GM18511 (cell line): ENCODE data around the gene TRUB1.
"Not testable (repeated sequence)": the region's sequence is repeated elsewhere in the genome, so short reads cannot be mapped to it uniquely, and the experiment has no call there.

ENCODE experiments used
- ATAC-seq: cut with Tn5 transposase; IDR thresholded peaks from one replicate; pipeline ENCODE4 v1.9.1; 2021; ENCODE audit warnings: mild to moderate bottlenecking, moderate library complexity; ENCODE audit not compliant: unreplicated experiment

TRUB1 gene

GRCh38 chr10:114937962-114938855 lies at the start of gene TRUB1:
Gene TRUB1 (plus strand): TSS chr10:114938195. CDS start chr10:114938254, 59 bp downstream.
- ATAC-seq: peak; percentile 100

DNA sequence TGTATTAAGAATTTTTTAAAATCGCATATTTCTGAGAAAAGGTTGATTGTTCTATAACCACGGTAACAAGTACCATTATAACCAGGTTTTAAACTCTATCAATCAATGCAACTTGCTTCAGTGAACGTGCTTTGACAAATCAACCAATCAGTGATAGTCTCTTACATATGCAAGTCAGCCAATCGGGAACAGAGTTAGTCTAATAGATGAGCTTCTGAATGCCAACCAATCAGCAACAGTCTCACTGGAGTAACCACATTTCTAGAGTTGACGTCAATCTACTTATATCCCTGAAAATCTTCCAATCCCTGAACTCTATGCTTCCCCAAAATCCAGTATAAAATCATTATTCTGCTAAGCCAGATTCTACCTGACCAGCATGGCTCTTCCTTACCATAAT lies 44.7 kb upstream of the TRUB1 start:
- ATAC-seq: no peak

DNA sequence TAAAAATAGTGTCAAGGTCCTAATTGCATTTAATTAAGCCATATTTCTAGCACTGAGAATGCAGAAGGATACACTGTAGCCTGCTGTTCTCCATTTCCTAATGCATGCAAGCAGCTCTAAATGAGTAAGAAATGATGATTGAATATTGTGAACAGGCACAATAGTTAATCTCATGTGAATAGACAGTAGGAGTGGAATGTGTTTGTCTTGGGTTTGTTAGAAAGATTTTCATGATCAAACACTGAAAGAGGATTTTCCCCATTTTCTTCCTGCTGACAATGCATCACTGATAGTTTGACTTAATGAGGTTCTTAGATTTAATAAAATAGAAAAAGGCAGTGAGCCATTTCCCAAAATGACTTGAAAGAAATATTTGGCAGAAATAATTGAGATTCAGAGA lies 43.1 kb upstream of the TRUB1 start:
- ATAC-seq: no peak

DNA sequence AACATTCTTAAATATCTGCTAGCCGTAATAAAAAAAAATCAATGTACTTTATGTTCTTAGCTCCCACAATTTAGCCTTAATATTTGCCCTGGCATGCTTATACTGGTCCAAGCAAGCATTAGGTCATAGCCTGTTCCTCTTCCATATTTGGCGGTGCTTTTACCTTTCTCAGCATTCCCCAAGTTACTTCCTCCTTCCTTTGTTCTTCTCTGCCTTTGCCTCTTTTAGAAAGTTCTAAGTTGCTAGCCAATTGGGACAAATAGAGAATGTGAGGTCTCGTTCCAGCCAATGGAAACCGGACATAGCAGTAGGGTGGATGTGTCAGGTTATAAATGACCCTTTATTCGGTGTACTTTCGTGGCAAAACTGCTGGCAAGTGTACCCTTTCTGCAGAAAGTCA lies 41.0 kb upstream of the TRUB1 start:
- not testable (repeated sequence) for ATAC-seq

DNA sequence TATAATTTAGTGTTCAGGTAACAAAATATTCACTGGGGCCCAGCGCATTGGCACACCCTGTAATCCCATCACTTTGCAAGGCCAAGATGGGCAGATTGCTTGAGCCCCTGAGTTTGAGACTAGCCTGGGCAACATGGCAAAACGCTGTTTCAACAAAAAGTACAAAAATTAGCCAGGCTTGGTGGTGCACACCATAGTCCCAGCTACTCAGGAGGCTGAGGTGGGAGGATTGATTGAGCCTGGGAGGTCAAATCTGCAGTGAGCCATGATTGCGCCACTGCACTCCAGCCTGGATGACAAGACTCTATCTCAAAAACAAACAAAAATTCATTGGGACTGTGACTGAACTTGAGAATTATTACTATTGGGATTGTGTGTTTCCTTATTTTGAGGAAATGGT lies 40.4 kb upstream of the TRUB1 start:
- no peak for ATAC-seq

DNA sequence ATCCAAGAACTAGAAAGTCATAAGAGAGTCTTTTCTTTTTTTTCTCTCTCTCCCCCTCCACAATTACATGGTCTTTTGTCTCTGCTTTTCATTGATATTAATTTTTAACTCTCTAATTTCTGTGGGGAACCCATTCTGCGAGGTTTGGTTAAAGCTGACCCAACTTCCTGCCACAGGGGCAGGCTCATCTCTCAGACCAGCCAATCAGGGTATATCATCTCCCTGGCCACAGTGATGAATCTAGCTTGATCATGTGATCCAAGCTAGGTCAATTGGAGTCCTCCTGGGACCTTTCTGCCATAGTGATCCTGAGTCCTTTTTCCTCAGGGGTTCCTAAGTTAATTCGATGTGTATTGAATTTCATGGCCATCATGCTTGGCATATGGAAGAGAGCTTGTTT lies 38.0 kb upstream of the TRUB1 start:
- ATAC-seq: no peak

DNA sequence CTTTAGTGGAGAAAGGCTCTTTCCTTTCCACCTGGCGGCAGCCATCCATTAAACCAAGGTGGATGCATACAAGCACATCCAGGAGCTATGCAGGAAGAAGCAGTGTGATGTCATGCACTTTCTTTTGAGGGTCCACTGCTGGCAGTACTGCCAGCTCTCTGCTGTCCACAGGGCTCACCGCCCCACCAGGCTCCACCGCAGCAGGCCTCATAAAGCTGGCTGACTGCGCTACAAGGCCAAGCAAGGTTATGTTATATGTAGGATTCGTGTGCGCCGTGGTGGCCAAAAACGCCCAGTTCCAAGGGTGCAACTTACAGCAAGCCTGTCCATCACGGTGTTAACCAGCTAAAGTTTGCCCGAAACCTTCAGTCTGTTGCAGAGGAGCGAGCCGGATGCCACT lies 37.3 kb upstream of the TRUB1 start:
- no peak for ATAC-seq

DNA sequence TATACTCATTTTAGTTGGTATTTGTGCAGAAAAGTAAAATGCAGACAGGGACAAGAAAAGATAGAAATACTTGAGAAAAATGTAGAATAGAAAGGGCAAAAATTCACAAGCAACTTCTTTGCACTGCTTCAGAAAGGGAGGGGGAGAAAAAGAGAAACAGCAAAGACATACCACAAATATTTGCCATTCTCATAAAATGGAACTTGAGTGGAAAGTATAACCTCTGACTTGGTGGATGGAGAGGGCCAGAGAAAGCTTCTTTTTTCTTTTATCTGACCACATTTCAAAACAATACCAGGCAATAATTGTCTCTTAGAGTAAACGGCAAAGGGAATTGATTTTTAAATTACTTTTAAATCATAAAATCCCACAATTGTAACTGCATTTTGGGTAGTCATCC lies 35.8 kb upstream of the TRUB1 start:
- no peak for ATAC-seq

DNA sequence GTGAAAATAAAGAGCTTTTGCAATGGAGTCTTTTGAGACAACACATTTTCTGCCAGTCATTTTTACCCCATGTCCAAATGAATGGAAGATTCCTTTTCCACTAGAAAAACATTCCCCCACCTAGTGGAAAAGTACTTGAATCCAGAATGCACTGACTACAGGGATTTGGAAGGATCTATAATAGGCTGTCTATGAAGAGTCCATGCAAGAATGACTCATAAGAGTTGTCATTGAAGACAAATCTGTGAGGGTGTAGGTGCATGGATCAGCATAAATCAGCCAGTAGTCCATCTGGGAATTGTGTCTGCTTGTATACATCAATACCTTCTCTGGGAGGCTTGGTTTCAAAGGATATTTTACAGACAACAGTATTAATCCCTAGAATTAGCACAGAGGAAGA lies 32.5 kb upstream of the TRUB1 start:
- ATAC-seq: no peak

DNA sequence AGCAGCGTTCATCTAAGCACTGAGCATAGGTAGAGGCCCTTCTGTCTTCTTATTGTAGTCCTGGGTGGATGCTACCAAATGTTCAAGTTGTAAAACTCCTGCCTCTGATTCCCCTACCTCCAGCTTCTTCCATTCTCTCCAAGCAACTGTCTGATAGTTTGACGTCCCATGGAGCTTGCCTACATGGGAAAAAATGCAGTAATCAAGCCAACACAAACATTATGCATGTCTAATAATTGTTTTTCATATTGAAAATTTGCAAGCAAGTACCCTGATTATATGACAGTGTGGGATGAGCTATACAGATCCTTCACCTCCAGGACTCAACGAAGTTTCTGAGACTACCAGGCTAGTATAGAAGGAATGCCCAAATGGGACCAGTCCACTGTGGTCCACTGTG lies 31.0 kb upstream of the TRUB1 start:
- ATAC-seq: no peak

GRCh38 chr10:114908896-114909295 lies 29.1 kb upstream of the TRUB1 start:
- no peak for ATAC-seq

GRCh38 chr10:114911052-114911711 lies 26.8 kb upstream of the TRUB1 start:
- ATAC-seq: peak; percentile 73

- no peak for ATAC-seq
Observed at GRCh38 chr10:114911801-114912469, 26.1 kb upstream of the TRUB1 start.

GRCh38 chr10:114912470-114912859 lies 25.5 kb upstream of the TRUB1 start:
- no peak for ATAC-seq

- peak; percentile 32 for ATAC-seq
Observed at GRCh38 chr10:114914560-114914959, 23.4 kb upstream of the TRUB1 start.

GRCh38 chr10:114915294-114915693 lies 22.7 kb upstream of the TRUB1 start:
- no peak for ATAC-seq

DNA sequence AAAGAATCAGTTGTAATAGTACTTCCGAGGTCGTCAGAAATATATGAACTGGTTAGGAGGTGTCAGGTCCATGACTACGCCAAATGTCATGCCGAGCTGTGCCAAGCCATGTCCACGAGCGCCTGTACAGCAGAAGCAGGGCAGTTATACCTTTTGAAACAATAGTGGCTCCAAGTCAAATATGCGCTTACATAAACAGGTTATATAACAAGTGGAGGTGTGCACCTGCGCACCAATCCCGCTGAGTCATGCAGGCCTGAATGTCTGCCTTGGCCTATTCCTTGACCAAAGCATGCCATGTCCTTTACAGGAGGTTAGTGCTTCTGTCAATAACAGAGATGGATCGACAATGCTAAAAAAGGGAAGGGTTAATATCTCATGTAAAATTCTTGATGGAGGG lies 21.3 kb upstream of the TRUB1 start:
- no peak for ATAC-seq

DNA sequence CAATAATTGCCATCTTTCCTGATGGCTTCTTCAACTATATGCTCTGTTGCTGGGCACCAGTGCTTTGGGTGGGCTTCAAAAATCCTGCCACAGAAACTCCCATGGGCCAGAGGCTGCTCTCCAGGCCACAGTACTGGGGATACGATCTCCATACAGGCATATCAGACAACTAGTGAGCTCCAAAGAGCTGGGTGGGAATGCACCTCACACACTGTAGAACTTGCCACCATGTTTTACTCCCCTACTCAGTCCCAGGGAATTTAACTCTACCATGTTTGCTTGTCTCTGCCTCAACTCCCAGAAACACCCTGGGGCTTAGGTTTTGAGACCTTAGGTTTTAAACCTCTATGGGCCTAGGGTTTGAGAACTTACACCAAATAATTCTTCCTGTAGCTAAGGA lies 20.5 kb upstream of the TRUB1 start:
- no peak for ATAC-seq

DNA sequence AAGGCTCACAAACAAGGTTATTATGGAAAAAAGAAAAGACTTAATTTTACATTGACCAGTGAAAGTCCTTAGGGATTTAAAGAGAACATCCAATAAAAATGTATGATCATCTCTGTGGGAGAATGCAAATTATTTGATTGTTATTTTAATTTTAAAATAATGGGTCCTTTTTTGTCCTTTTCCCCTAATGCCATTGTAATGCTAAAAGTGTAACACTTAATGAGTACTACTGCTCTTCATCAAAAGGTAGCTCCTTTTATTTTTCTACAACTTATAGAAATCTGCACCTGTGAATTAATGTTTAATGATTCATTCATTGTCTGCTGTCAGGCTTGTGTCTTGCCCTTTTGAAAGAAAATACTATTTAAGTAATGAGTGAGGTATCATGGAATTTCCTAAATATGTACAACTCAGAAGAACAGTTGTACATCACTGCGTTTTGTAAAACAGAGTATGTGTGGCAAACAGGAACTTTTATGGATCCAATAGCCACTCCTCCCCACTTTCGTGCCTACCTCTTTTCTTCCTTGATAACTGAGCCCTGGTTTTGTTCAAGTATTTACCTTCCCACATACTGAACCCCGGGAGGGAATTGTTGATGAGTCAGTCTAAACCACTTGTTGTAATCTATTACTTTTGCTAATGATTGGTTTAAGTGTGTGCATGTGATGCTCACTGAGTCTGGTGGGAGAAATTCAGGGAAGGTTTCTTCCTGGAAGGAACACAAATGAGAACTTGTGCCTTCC lies 19.9 kb upstream of the TRUB1 start:
- ATAC-seq: no peak

DNA sequence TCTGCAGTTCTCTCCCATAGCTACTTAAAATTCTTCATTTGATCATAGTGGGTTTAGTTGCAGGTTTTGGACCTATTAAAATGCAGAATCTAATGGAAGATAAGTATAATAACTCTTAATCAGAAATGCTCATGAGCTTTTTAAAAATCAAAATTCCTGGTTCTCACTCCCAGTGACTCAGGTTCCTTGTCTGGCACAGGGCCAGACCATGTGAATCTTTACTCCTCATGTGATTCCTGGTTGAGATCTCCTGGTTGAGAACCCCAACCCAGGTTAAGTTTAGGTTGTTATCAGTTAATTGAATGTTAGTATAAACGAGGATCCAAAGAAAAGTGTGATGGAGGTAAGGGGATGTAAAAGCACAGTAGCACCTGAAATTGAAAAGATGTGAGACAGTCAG lies 17.5 kb upstream of the TRUB1 start:
- ATAC-seq: no peak

DNA sequence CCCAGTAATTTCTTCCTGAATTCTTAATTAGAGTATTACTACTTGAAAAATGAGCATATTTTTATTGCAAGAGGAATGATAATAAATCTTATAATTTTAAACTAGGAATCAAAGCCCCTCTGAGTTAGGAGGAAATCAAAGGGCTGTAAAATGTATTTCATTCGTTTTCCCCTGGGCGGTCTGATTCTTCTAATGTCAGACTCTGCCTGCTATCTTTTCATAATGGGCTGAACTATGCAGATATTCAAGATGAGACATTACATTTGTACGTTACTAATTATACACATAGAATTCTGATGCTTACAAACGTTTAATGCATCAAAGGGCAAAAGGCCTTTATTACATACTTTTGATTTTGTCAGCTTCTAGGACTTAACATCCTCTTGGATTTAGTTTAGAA lies 16.0 kb upstream of the TRUB1 start:
- no peak for ATAC-seq
